Measurements from ENCODE around the gene SPRR1B. TPM values are rescaled to one million over a fixed set of nuclear protein-coding genes. Genes with fewer than 3 reads are reported as not detected.
A peak's percentile ranks its signal among the peaks of the same experiment; 100 is the strongest.
"Not testable (repeated sequence)": the region's sequence is repeated elsewhere in the genome, so short reads cannot be mapped to it uniquely, and the experiment has no call there.

Gene SPRR1B
- total RNA-seq = not detected

GRCh38 chr1:153030895-153031294 is at the start of gene SPRR1B:
Gene SPRR1B, plus strand, starts transcription at chr1:153031203. Its CDS starts 1,143 bp downstream, at chr1:153032346.
- DNase-seq (ENCODE audit: low spot score in 2 of 2) (no peak), FAIRE-seq (no peak)

- DNase-seq (ENCODE audit: low spot score in 2 of 2) = no peak
Observed at GRCh38 chr1:152982076-152982475, 48.9 kb upstream of the SPRR1B start.

GRCh38 chr1:152983234-152983633 is 47.8 kb upstream of the SPRR1B start:
- no peak for DNase-seq (ENCODE audit: low spot score in 2 of 2)
- FAIRE-seq = no peak

More at GRCh38 chr1:152982076-152982475, 48.9 kb upstream of the SPRR1B start:
- FAIRE-seq = no peak

GRCh38 chr1:152983743-152984142 is 47.3 kb upstream of the SPRR1B start, which contains the start of gene SPRR1A:
Gene SPRR1A, plus strand, starts transcription at chr1:152984081. Its CDS starts 1,150 bp downstream, at chr1:152985231.
- FAIRE-seq (no peak), DNase-seq (ENCODE audit: low spot score in 2 of 2) (no peak)

- DNase-seq (ENCODE audit: low spot score in 2 of 2) (no peak), FAIRE-seq (peak; percentile 93)
Observed at GRCh38 chr1:152986578-152986977, 44.4 kb upstream of the SPRR1B start.

- DNase-seq (ENCODE audit: low spot score in 2 of 2) = no peak
- no peak for FAIRE-seq
Observed at GRCh38 chr1:152993186-152993585, 37.8 kb upstream of the SPRR1B start.

GRCh38 chr1:152995842-152996241 is 35.2 kb upstream of the SPRR1B start:
- FAIRE-seq (no peak), DNase-seq (ENCODE audit: low spot score in 2 of 2) (no peak)

- FAIRE-seq = no peak
Observed at GRCh38 chr1:152996633-152997400, 34.2 kb upstream of the SPRR1B start.

GRCh38 chr1:152997901-152998300 is 33.1 kb upstream of the SPRR1B start:
- FAIRE-seq (no peak), DNase-seq (ENCODE audit: low spot score in 2 of 2) (no peak)

More at GRCh38 chr1:152996633-152997400, 34.2 kb upstream of the SPRR1B start:
- peak in 1 of 2 donors; percentile 12 for DNase-seq (ENCODE audit: low spot score in 2 of 2)

- FAIRE-seq = no peak
- DNase-seq (ENCODE audit: low spot score in 2 of 2) = no peak
Observed at GRCh38 chr1:152998476-152998875, 32.5 kb upstream of the SPRR1B start.

GRCh38 chr1:152999818-153000217 is 31.2 kb upstream of the SPRR1B start:
- FAIRE-seq (no peak), DNase-seq (ENCODE audit: low spot score in 2 of 2) (no peak)

GRCh38 chr1:153000294-153000693 is 30.7 kb upstream of the SPRR1B start:
- no peak for FAIRE-seq
- no peak for DNase-seq (ENCODE audit: low spot score in 2 of 2)

- DNase-seq (ENCODE audit: low spot score in 2 of 2) (no peak), FAIRE-seq (no peak)
Observed at GRCh38 chr1:153001382-153001781, 29.6 kb upstream of the SPRR1B start, which contains the start of gene SPRR3. Gene SPRR3, plus strand, starts transcription at chr1:153001749. Its CDS starts 1,272 bp downstream, at chr1:153003021.

GRCh38 chr1:153011235-153011758 is 19.7 kb upstream of the SPRR1B start:
- not testable (repeated sequence) for FAIRE-seq; DNase-seq (ENCODE audit: low spot score in 2 of 2)

- FAIRE-seq; DNase-seq (ENCODE audit: low spot score in 2 of 2): not testable (repeated sequence)
Observed at GRCh38 chr1:153021829-153022228, 9.2 kb upstream of the SPRR1B start.

GRCh38 chr1:153022340-153022739 is 8.7 kb upstream of the SPRR1B start:
- FAIRE-seq; DNase-seq (ENCODE audit: low spot score in 2 of 2): not testable (repeated sequence)

- no peak for FAIRE-seq
- no peak for DNase-seq (ENCODE audit: low spot score in 2 of 2)
Observed at GRCh38 chr1:153023109-153023508, 7.9 kb upstream of the SPRR1B start.

- FAIRE-seq = no peak
- DNase-seq (ENCODE audit: low spot score in 2 of 2) = no peak
Observed at GRCh38 chr1:153024413-153024812, 6.6 kb upstream of the SPRR1B start.

GRCh38 chr1:153025797-153026196 is 5.2 kb upstream of the SPRR1B start:
- FAIRE-seq = no peak

GRCh38 chr1:153028766-153029165 is 2.2 kb upstream of the SPRR1B start:
- FAIRE-seq (no peak), DNase-seq (ENCODE audit: low spot score in 2 of 2) (no peak)

More at GRCh38 chr1:153025797-153026196, 5.2 kb upstream of the SPRR1B start:
- no peak for DNase-seq (ENCODE audit: low spot score in 2 of 2)

- FAIRE-seq (no peak), DNase-seq (ENCODE audit: low spot score in 2 of 2) (no peak)
Observed at GRCh38 chr1:153032073-153032472, 1.1 kb downstream of the SPRR1B start.
